Stimulated activated CD4-positive, alpha-beta T cell treated with anti-CD3 and anti-CD28 coated beads, Interleukin-12 subunit alpha, Interleukin-12 subunit beta, amount 100 ng/mL, for 24 hours (primary cell): ENCODE data around the gene C2orf72.
"Not testable (repeated sequence)": the region's sequence is repeated elsewhere in the genome, so short reads cannot be mapped to it uniquely, and the experiment has no call there.

ENCODE experiments used
- DNase-seq, 2 experiments: peaks; one replicate each; pipeline ENCODE4 v3.0.0-alpha.2; 2020; ENCODE audit warnings: low read depth in 2 of 2

C2orf72 gene

DNA sequence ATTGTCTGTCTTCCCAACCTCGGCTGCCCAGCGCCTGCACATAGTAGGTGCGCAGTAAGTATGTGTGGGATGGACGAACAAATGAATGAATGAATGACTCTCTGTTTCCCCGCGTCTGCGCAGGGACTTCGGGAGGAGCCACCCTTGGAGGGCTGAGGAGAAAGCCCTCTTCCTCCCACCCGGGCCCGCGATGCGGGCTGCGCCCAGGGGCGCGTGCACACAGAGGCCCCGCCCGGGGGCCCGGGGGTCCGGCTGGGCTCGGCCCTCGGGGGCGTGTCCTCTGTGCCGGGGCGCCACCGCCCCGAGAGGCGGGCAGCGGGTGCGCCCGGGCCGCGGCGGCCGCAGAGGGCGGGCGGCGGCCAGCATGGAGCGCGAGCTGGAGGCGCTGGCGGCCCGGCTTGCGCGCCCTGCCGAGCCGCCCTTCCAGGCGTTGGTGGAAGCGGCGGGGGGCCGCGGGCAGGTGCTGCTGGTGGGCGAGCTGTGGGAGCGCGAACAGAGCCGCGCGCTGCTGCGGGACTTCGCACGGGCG lies at the start of gene C2orf72:
TSS of gene C2orf72 (plus strand) at position 322 of the 529 bp plus-strand sequence. CDS start at position 365, 43 bp downstream.
- DNase-seq, result no peak

DNA sequence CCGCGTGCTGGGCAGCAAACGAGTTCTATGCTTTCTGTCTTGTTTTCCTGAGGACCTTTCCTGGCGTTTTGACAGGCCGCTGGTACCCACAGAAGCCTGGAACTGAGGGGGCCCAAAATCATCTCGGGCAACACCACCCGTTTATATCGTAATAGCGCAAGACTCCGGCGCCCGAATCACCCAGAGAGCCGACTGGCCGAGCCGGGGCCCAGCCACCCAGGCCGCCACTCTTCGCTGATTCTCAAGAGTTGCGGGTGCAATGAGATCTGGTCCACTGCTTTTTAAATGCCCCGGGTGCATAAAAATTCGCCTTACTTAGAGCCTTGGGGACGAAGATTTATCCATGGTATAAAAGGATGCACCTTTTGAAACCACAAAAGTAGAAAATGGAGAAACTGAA lies 47.6 kb upstream of the C2orf72 start:
- DNase-seq, result no peak

DNA sequence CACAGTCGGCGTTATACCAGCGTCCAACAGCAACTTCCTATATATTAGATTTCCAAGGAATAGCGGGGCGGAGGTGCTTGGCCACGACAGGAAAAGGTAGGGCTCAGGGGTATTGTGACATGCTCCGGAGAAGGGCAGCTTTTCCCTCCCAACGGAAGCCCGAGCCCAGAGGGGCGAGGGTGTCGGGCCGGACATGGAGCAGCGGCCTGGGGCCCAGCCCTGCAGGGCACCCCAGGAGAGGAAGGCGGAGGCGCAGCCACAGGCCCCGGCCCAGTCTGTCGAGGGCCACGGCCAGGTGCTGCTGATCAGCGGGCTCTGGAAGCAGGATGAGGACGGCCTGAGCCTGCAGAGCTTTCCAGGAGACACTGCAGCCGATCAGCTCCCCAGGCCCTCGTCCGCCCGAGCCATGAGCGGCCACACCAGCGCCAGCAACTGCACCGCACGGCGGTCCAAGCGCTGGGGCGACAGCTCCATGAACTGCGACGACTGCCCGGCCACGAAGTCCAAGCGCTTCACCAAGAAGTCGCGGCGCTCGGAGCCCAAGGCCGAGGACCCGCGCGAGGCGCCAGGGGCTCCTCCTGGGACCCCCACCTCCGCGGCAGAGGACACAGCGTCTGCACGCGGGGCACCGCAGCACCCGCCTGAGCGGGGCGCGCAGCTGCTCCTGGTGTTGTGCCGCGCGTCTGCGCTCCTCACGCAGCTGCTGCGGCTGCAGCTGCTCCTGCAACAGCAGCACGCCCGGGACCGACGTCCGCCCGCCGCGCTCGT lies 47.0 kb upstream of the C2orf72 start:
- DNase-seq, result no peak

DNA sequence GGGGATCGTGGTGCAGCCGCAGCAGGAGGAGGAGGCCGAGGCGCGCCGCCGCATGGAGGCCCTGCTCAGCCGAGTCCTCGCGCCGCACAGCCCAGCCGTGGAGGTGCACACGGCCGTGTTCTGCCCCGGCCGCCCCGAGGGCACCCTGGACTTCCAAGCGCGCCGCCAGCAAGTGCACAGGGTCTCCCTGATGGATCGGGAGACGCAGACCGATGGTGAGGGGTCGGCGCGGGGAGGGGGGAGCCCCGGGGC lies 46.5 kb upstream of the C2orf72 start:
- DNase-seq, result no peak

DNA sequence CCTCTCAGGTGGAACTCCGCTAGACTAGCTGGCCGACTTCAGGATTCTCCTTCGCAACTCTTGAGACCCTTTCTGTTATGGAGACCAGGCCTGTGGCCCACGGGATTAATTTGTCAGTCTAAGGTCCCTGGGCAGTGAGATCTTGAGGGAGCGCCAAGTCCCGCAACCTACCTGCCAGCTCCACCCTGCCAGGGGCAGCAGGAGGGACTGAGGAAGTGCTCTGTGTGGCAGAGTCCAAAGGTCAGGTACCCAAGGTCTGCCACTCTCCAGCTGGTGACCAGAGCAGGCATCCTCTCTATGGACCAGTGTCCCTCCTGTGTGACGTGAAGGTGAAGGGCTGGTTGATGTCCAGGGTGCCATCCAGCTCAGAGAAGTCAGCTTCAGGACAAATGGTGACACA lies 45.7 kb upstream of the C2orf72 start:
- DNase-seq, result no peak

DNA sequence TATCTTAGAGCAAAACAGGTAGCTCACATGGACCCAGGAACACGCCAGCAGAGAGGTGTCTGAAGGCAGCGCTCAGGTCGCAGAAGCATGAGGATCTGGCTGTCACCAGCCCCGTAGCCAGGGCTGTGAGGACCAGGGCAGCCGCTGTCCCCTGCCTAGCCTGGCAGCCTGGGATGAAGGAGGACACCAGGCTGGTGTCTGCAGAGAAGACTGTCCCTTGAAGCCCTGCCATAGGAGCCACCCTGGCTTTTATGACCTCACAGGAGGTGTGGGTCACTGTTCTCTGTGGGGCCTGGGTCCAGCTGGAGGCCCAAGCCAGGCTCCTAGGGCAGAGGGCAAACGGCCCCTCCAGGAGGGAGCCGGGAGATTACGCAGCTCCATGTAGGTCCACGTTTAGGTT lies 41.5 kb upstream of the C2orf72 start, which contains the start of gene SPATA3:
TSS of gene SPATA3 (plus strand) at position 301 of the 400 bp plus-strand sequence. CDS start 113 bp downstream, outside the sequence.
- DNase-seq, result no peak

DNA sequence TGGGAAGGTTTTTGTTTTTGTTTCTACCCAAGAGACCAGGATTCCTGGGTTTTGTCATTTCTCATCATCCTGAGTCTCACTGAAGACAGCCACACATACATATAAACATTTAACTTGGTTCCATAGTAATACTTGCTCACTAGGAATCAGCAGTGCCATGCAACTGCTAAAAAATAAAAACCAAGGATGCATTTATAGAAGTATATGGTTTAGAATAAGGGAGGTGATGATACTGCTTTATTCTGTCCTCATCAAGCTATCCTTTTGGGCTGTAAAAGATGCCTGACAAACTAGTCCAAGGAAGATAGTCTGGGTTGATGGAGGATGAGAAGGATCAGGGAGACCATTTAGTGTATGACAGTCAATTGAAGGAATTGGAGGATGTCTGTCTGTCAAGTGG lies 40.7 kb upstream of the C2orf72 start:
- DNase-seq, result no peak

DNA sequence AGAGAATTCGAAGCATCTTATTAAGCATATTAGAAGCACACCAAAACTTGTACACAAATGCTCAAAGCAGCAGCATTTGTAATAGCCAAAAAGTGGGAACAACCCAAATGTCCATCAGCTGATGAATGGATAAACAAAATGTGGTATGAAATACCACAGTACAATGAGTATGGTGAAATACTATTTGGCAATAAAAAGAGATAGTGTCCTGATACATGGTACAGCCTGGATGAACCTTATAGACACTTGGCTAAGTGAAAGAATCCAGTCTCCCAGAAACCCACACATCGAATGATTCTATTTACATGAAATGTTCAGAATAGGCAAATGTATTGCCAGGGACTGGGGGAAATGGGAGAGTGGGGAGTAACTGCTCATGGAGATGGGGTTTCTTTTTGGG lies 38.4 kb upstream of the C2orf72 start:
- no peak for DNase-seq

DNA sequence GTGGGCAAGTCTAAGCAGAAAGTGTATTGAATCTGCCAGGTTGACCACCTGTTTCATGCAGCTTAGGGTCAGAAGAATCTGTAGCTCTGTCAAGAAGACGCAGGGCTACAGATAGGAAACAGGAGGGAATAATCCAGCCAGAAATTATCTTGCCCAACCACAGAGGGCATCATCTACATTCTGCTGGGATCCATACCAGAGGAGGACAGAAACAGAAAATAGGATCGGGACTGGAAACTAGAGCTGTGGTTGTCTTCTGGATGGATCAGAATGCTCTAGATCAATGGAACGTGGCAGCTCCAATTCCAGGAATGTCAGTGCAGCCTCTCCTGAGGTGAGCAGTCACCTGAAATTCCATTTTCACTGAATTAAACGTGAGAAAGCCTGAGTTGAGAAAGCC lies 37.8 kb upstream of the C2orf72 start:
- no peak for DNase-seq

DNA sequence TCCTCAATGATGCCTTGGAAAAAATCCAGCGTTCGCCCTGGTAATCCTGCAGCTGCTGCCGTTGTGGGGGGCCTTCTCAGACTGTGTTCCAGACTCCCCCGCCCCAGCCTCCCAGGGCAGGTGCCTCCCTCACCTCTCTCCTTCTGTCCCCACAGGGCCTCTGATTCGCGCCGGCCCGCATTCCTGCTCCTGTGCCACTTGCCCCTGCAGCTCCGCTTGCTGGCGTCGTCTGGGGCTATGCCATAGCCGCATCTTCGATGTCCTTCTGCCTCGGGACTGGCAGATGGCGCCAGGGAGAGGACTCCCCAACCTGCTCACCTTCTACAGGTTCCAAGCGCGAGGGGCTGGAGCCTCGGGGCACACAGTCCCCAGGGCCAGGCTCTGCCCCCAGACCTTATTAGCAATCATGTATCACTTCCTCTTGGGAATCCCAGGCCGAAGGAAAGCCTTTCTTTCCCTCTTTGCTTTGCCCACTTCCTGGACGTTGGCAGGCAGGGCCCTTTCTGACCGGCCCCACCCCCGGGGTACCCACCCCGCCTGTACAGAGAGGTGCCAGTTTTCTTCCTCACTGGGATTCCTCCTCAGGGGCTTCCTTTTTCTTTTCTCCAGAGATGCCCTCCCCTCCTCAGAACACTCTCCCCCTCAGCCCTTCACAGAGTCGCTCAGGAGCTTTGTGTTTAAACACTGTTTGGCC lies 37.0 kb upstream of the C2orf72 start:
- DNase-seq, result no peak

DNA sequence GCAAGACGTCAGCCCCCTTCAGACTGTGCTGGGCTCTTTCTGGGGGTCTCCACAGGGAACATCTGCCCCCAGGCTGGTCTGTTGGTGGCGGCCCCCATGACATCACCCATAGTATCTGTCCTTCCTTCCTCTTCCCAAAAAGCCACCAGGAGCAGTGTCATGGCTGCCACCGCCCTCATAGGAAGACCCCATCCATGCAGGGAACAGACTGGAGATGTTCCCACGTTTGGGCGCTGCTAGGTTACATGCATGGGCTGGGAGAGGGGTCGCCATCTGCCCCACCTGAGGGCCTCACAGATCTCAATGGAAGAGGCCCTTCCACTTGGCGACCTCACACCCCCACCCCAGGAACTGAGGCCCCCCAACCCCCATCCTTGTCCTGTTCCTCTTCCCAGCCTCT lies 36.3 kb upstream of the C2orf72 start:
- no peak for DNase-seq

DNA sequence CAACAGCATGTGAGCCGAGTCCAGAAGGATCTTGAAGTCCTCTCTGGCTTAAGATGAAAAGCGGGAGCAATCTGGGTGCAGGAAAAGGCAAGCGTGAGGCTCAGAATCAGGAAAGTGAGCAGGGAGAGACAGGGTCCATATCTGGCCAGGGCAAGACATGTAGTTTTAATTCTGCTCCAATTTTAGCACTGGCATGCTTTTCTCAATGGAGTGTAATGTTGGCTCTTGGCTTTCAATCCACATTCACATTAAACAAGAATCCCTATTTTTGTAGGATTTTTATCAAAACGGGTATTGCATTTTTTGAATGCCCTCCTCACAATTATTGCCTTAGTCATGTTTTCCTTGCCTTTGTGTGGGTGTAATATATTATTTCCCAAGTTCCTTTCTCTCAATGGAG lies 35.4 kb upstream of the C2orf72 start:
- no peak for DNase-seq

DNA sequence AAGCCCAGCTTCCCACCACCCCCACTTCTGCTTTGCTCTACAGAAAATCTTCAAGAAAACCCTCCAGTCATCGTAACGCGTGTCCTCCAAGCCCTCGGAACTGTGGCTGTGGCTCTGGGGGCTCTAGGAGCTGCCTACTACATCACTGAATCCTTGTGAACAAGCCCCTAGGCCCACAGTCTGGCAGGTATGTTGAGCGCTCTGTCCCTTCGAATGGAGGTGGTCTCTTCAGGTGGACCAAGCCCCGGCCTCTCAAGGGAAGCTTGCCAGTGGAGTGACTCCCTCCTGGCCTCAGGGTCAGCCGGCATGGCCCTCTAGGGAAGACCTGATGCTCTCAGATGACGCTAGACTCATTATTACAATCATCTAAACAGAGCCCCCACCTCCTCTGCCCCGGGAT lies 34.7 kb upstream of the C2orf72 start:
- no peak for DNase-seq

DNA sequence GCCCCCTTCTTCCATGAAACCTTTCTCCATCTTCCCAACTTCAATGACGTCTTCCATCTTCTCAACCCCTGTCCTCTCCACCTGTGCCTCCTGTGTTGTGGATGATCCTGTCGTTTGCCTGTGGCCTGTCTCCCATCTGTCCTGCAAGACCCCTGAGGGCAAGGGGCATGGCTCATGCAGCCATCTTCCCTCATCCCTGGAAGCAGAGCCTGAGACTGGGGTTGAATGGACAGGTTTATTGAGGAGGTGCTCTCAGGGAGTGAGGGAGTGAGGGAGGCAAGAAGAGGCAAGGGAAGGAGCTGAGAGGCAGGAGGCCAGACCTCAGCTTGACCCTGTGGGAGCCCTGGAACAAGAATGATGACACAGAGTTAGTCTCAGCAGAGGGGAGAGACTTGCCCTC lies 34.1 kb upstream of the C2orf72 start:
- DNase-seq, result no peak

DNA sequence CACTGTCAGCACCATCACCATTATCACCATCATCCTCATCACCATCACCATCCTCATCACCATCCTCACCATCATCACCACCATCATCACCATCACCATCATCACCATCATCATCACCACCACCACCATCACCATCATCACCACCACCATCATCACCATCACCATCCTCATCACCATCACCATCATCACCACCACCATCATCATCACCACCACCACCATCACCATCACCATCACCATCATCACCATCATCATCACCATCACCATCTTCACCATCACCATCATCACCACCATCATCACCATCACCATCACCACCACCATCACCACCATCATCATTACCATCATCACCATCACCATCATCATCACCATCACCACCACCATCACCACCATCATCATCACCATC lies 32.4 kb upstream of the C2orf72 start:
- DNase-seq, result not testable (repeated sequence)

DNA sequence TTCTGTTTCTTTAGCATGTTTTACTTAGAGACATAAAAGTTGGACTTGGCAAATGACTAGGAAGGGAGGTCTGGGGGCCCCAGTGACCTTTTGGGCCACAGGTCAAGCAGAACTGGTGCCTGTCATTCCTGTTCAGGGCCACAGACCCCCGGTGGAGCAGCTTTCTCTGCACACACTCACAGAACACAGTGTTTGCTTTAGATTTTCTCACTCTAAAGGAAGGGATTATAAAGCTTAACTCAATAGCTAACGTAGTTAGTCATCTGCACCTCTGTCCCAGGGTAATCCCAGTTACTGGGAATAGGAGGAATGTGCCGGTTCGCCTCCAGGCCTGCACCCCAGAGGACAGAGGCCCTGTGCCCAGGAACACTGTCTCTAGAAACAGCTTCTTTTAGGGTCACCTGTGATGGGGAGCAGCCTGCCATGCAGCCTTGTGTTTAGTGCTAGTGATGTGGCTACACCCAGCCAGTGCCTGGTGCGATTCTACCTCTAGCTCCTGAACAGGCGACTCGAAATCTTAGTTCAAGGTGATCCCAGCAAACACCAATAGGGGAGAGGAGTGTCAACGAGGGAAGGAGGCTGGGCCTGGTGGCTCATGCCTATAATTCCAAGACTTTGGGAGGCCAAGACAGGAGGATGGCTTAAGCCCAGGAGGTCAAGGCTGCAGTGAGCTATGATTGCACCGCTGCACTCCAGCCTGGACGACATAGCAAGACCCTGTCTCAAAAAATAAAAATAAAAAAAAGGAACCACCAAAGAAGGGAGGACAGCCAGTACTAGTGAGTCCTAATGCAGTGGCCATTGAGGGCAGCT lies 29.8 kb upstream of the C2orf72 start:
- DNase-seq, result no peak

DNA sequence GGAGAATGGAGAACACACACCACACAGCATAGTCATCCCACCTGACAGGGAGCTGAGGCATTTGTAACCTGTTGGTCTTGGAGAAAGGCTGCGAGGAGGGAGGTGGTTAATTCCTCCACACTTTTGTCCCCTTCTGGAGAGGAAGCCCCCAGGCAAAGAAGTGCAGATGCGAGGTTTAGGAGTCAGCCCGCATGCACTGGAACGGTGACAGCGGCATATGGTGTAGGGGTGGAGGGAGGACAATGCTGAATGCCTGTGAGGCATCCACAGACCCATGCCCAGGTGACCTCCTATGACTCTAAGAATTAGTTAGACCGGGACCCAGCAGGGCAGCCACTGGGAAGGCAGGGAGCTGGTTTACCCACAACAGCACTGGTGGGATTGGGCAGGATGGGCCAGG lies 29.2 kb upstream of the C2orf72 start:
- DNase-seq, result no peak

DNA sequence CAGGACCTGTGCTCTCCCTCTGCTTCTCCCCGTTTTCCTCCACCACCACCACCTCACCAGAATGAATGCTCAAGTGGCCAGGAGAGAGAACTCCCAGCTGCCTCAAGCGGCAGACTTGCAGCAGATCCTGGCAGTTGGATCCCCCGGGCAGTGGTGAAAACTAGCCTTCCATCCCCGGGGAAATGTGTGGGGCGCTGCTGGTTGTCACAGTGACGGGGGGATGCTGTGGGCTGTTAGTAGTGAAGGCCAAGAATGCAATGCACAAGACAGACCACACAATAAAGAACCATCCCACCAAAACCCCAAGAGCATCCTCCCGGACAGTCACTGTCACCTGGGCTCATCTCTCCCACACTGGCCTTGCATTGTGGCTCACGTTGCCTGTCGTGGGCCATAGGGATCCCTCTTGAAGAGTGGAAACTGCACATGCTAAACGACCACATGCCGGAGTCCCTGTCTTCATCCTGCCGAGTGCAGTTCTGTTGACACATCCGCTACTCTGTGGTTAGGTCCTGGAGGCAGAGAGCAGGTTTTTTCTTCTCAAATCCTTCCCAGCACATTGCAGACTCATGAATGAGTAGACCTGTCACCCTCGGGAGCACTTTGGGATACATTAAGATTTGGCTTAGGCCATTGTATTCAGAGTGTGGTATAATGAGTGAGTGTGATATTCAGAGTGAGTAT lies 27.9 kb upstream of the C2orf72 start:
- no peak for DNase-seq

DNA sequence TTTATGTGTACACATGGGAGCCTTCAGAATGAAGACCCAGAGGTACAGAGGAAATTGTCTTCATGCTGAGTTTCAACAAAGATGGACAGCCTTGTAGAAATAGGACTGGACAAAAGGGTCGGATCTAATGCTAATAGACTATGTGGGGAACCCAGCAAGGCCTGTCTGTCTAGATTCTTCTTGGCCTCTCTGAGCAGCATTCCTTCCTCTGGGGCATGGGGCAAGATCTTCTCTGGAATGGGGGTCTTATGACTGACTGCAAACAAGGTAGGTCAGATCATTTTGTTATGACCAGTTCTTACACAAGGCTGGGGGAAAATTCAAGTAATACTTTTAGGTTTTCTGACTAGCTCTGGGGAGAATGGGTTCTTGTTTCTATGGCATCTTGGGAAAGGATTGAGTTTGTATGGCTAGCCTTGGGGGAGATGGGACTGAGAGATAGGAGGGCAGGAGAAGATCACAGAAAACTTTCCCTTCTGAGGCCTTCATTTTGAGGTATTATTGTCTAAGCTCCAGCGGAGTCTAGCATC lies 27.1 kb upstream of the C2orf72 start:
- DNase-seq, result no peak

DNA sequence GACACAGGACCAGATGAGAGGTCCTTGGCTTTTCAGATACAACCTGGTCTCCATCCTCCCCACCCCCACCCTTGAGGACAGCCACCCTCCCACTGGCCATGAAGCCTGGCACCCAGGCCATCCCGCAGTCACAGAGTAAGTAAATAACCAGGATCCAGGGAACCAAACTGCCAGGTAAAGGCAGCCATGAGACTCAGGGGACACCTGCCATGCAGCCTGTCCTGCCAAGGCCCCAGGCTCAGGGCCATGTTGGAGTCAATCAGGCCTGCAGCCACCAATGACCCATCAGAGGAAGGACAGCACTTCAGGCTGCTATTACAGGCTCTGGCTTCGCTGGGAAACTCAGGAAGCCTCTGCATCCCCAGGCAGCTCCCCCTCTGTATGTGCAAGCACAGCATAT lies 25.8 kb upstream of the C2orf72 start:
- no peak for DNase-seq

DNA sequence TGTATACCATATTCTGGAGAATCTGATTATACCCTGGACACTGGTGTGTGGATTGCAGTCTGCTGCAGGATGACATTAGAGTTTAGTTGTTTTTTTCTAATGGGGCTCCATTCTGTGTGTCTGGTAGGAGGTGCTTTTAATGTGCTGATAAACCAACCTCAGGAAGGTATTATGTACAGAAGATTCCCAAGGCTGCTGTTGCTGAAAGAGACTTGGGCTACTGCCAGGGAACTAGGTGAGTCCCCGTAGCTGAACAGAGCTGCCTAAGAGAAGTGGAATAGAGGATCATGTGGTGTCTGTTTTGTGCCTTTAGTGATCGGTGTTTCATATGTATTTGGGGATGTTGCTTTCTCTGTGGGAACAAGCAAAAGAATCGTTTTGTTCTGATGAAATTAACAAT lies 24.9 kb upstream of the C2orf72 start:
- DNase-seq, result no peak

DNA sequence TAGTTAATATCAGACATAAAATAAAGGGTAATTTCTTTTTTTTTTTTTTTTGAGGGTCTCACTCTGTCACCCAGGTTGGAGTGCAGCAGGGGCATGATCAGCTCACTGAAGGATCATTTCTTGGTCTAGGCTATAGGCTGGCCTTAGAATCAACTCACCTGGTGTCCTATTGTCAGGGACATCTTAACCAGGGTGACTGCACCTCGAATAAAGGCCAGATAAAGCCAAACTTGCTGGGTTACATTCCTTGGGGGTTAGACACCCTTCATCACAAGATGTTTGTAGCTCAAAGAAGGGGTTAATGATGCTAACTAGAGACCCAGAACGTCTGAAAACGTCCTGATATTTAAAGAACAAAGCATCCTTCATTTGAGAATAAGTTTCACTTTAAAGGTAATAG lies 23.5 kb upstream of the C2orf72 start:
- DNase-seq, result no peak
